ENCODE measurements around the gene TSPAN5. TPM values are rescaled to one million over a fixed set of nuclear protein-coding genes. Genes with fewer than 3 reads are reported as not detected.

TSPAN5 gene
- total RNA-seq, 2 experiments from 2014 or later: 1.8 to 2.8 TPM

DNA sequence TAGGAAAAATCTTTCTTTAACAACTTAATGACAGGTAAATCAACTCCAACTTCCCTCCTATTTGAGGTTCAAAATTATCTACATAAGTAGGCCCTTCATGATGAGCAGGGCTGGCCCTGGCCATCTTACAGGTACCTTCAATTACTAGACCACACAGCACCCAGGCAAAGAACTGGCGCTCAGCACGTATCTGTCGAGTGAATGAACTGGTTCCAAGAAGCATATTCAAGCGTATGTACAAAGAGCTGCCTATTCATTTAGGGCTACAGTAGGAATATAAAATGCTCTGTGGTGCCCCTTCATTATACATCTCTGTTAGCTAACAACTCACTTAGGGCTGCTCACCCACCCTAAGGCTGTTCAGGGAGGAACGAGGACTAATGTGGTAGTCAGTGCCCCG, 48.0 kb downstream of the TSPAN5 start:
- DNase-seq (no peak), ATAC-seq (ENCODE audit: poor library complexity) (no peak)
- peaks cover 82% of the 10 kb centered on the region for H3K4me1 Mint-ChIP-seq (ENCODE audit: low read depth)
- no peak overlapping the region for H3K4me3 ChIP-seq (ENCODE audit: low read length)
- H3K27ac ChIP-seq (ENCODE audit: low read depth in 1 of 2, low read length in 2 of 2): no peak overlapping the region
- TF ChIP-seq, protein P1, sequence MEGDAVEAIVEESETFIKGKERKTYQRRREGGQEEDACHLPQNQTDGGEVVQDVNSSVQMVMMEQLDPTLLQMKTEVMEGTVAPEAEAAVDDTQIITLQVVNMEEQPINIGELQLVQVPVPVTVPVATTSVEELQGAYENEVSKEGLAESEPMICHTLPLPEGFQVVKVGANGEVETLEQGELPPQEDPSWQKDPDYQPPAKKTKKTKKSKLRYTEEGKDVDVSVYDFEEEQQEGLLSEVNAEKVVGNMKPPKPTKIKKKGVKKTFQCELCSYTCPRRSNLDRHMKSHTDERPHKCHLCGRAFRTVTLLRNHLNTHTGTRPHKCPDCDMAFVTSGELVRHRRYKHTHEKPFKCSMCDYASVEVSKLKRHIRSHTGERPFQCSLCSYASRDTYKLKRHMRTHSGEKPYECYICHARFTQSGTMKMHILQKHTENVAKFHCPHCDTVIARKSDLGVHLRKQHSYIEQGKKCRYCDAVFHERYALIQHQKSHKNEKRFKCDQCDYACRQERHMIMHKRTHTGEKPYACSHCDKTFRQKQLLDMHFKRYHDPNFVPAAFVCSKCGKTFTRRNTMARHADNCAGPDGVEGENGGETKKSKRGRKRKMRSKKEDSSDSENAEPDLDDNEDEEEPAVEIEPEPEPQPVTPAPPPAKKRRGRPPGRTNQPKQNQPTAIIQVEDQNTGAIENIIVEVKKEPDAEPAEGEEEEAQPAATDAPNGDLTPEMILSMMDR (IDR thresholded peaks at IDR 0.05): no peak
- no peaks in the 10 kb centered on the region for H3K27me3 ChIP-seq (ENCODE audit: control insufficient read depth in 1 of 2, insufficient read depth in 2 of 2, low read length in 2 of 2)
- no peaks in the 10 kb centered on the region for H3K36me3 Mint-ChIP-seq (ENCODE audit: low read depth)
- peaks cover 30% of the 10 kb centered on the region for H3K4me1 ChIP-seq (ENCODE audit: insufficient read depth, low read length)
- ChIA-PET POLR2A (no interaction called here), CTCF (no interaction called here)
- H3K27ac Mint-ChIP-seq: peak overlapping the region; percentile 6
- H3K27me3 Mint-ChIP-seq: no peaks in the 10 kb centered on the region
- intact Hi-C loops (cut with DNase I, micrococcal nuclease): no loop called here
- no peaks in the 10 kb centered on the region for H3K36me3 ChIP-seq (ENCODE audit: insufficient read depth, low read length)
- no peaks in the 10 kb centered on the region for H3K9me3 ChIP-seq (ENCODE audit: control insufficient read depth in 1 of 2, insufficient read depth in 1 of 2, low read length in 2 of 2)
- no peaks in the 10 kb centered on the region for H3K9me3 Mint-ChIP-seq
- H3K4me3 Mint-ChIP-seq: no peak overlapping the region

DNA sequence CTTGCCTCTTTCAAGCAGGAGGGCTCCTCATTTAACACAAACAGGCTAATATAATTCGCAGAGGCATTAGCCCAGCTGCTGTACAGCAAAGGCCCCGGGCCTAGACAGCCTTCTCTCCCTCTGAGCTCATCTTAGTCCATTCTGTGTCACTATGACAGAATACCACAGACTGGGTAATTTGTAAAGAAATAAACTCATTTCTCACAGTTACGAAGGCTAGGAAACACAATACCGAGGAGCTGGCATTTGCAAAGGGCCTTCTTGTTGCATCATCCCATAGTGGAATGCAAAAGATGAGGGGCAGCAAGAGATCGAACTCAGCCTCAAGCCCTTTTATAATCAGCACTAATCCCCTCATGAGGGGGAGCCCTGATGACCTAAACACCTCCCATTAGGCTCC, 48.5 kb downstream of the TSPAN5 start:
- TF ChIP-seq, protein P1 (IDR thresholded peaks at IDR 0.05): no peak
- Mint-ChIP-seq H3K4me1 (ENCODE audit: low read depth) (peaks cover 85% of the 10 kb centered on the region), H3K9me3 (no peaks in the 10 kb centered on the region), H3K27ac (peak overlapping the region; percentile 6), H3K36me3 (ENCODE audit: low read depth) (no peaks in the 10 kb centered on the region), H3K27me3 (no peaks in the 10 kb centered on the region), H3K4me3 (no peak overlapping the region)
- Histone ChIP-seq H3K27ac (ENCODE audit: low read depth in 1 of 2, low read length in 2 of 2) (no peak overlapping the region), H3K4me3 (ENCODE audit: low read length) (no peak overlapping the region), H3K9me3 (ENCODE audit: control insufficient read depth in 1 of 2, insufficient read depth in 1 of 2, low read length in 2 of 2) (no peaks in the 10 kb centered on the region), H3K36me3 (ENCODE audit: insufficient read depth, low read length) (no peaks in the 10 kb centered on the region), H3K27me3 (ENCODE audit: control insufficient read depth in 1 of 2, insufficient read depth in 2 of 2, low read length in 2 of 2) (no peaks in the 10 kb centered on the region), H3K4me1 (ENCODE audit: insufficient read depth, low read length) (peaks cover 30% of the 10 kb centered on the region)
- intact Hi-C loops (cut with DNase I, micrococcal nuclease): no loop called here
- no peak for DNase-seq
- POLR2A ChIA-PET: interaction anchor here (0.6 kb wide), 1 partner anchor 321 kb away, joined by 3 read pairs; no protein-coding TSS in a partner anchor
- CTCF ChIA-PET: no interaction called here
- no peak for ATAC-seq (ENCODE audit: poor library complexity)

DNA sequence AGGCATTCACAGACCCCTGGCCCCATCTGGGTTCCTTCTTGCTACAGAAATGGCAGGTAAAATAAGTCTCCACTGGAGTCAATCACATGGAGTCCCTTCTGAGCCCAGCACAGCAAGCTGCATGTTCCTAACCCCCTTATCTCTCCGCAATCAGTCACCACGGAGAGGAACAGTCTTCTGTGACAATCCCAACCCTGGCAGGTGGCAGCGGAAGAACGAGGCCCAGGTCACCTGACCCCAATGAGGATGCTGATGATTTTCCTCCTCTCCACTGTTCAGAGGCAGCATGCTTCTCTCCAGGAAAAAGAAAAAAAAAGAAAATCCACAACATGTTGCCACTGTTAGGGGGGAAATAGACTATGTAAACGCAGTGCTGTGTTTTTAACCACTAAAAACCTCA, 50.1 kb downstream of the TSPAN5 start:
- Histone ChIP-seq H3K27me3 (ENCODE audit: control insufficient read depth in 1 of 2, insufficient read depth in 2 of 2, low read length in 2 of 2) (no peaks in the 10 kb centered on the region), H3K4me3 (ENCODE audit: low read length) (no peak overlapping the region), H3K9me3 (ENCODE audit: control insufficient read depth in 1 of 2, insufficient read depth in 1 of 2, low read length in 2 of 2) (no peaks in the 10 kb centered on the region), H3K4me1 (ENCODE audit: insufficient read depth, low read length) (peaks cover 38% of the 10 kb centered on the region), H3K27ac (ENCODE audit: low read depth in 1 of 2, low read length in 2 of 2) (no peak overlapping the region), H3K36me3 (ENCODE audit: insufficient read depth, low read length) (no peaks in the 10 kb centered on the region)
- POLR2A ChIA-PET: interaction anchor here (1.0 to 2.4 kb wide), 2 partner anchors 22 to 50 kb away, joined by 3 to 6 read pairs; partner anchors contain the start of gene TSPAN5
- no peak for DNase-seq
- ATAC-seq (ENCODE audit: poor library complexity): no peak
- Mint-ChIP-seq H3K4me3 (no peak overlapping the region), H3K9me3 (no peaks in the 10 kb centered on the region), H3K4me1 (ENCODE audit: low read depth) (peaks cover 90% of the 10 kb centered on the region), H3K27me3 (no peaks in the 10 kb centered on the region), H3K36me3 (ENCODE audit: low read depth) (no peaks in the 10 kb centered on the region), H3K27ac (peak overlapping the region; percentile 60)
- CTCF ChIA-PET: no interaction called here
- intact Hi-C loops (cut with DNase I, micrococcal nuclease): no loop called here
- TF ChIP-seq, protein P1 (IDR thresholded peaks at IDR 0.05): no peak
